A673 (cell line): Measurements from ENCODE around the gene RECK. TPM values are rescaled to one million over a fixed set of nuclear protein-coding genes. Genes with fewer than 3 reads are reported as not detected.
"Not testable (repeated sequence)": the region's sequence is repeated elsewhere in the genome, so short reads cannot be mapped to it uniquely, and the experiment has no call there.

Experiments used
- BruUV-seq: library from RNA; stranded (reverse); fragments of 400-500 nt; replicated peaks from 2 replicates; lab custom pipeline; 2021; lab: Mats Ljungman, UMichigan
- CTCF ChIA-PET: fragments of 300-600 bp; sonication (Branson Sonifier 250); formaldehyde crosslinking; loops from one replicate; lab custom pipeline; 2022; ENCODE audit warnings: antibody characterized with exemption; lab: Charles Lee
- POLR2A ChIA-PET: fragments of 300-600 bp; sonication (Branson Sonifier 250); formaldehyde crosslinking; loops from one replicate; lab custom pipeline; 2022; ENCODE audit warnings: antibody characterized with exemption; ENCODE audit not compliant: low non-redundant PET; lab: Charles Lee
- DNase-seq: peaks from one replicate; pipeline ENCODE4 v3.0.0-alpha.2; 2015; ENCODE audit warnings: low spot score
- H3K27ac ChIP-seq: fragments of 200-600 bp; sonication (generic); 2 replicates; pipeline ENCODE4 v1.5.1; 2016; ENCODE audit warnings: mixed run types, low read depth, mild to moderate bottlenecking, mixed read lengths, antibody characterized with exemption, low read length; ENCODE audit not compliant: poor library complexity, severe bottlenecking
- H3K27me3 ChIP-seq: fragments of 200-600 bp; sonication (generic); replicated peaks from 2 replicates; pipeline ENCODE4 v1.6.1; 2017; ENCODE audit warnings: mixed run types, low read depth, mild to moderate bottlenecking, mixed read lengths, antibody characterized with exemption, low read length; ENCODE audit not compliant: insufficient read depth, poor library complexity
- H3K36me3 ChIP-seq: fragments of 200-600 bp; sonication (generic); 2 replicates; pipeline ENCODE4 v1.6.1; 2016; ENCODE audit warnings: mixed run types, mild to moderate bottlenecking, mixed read lengths, antibody characterized with exemption, low read length; ENCODE audit not compliant: insufficient read depth, poor library complexity, severe bottlenecking
- H3K4me1 ChIP-seq: fragments of 200-600 bp; sonication (generic); 2 replicates; pipeline ENCODE4 v1.6.1; 2017; ENCODE audit warnings: mixed run types, mild to moderate bottlenecking, mixed read lengths, antibody characterized with exemption, low read length; ENCODE audit not compliant: insufficient read depth, poor library complexity, severe bottlenecking
- H3K4me3 ChIP-seq: fragments of 200-600 bp; sonication (generic); 2 replicates; pipeline ENCODE4 v1.5.1; 2016; ENCODE audit warnings: low read depth, mixed run types, mild to moderate bottlenecking, mixed read lengths, low read length; ENCODE audit not compliant: poor library complexity, severe bottlenecking
- H3K9me3 ChIP-seq: fragments of 200-600 bp; sonication (generic); 2 replicates; pipeline ENCODE4 v1.6.1; 2016; ENCODE audit warnings: mixed run types, low read depth, mild to moderate bottlenecking, mixed read lengths, antibody characterized with exemption, low read length; ENCODE audit not compliant: poor library complexity, severe bottlenecking
- CTCF ChIP-seq: fragments of 300-800, 200-600 bp; sonication (generic); conservative IDR thresholded peaks from 2 replicates; pipeline ENCODE4 v1.5.1; 2017; ENCODE audit warnings: low read depth, mild to moderate bottlenecking, antibody characterized with exemption, low read length, moderate library complexity, mixed read lengths
- EZH2 ChIP-seq: fragments of 200-600 bp; sonication (generic); IDR thresholded peaks from 2 replicates; pipeline ENCODE4 v1.6.1; 2017; ENCODE audit warnings: borderline replicate concordance, low read depth, mild to moderate bottlenecking, mixed read lengths, antibody characterized with exemption, low read length; ENCODE audit not compliant: poor library complexity, severe bottlenecking
- intact Hi-C: fragments of 100-400 bp; cut with micrococcal nuclease; formaldehyde crosslinking; loops from one replicate; pipeline ENCODE4 v1.10.0; 2022; ENCODE audit not compliant: unreplicated experiment
- total RNA-seq: library from RNA; stranded (reverse); gene quantifications from 2 replicates; pipeline ENCODE4 v1.2.3, GENCODE V29; 2021

Gene RECK
- total RNA-seq, 1 experiment from 2014 or later: 9.1 TPM

- H3K27me3 ChIP-seq: peaks cover 51% of the 10 kb centered on the region
Observed at GRCh38 chr9:35993976-35994720, 42.6 kb upstream of the RECK start.

GRCh38 chr9:35994959-35995358, 41.8 kb upstream of the RECK start:
- no peak for DNase-seq
- H3K36me3 ChIP-seq: no peaks in the 10 kb centered on the region
- intact Hi-C loops: no loop called here
- no peak overlapping the region for H3K27ac ChIP-seq
- H3K27me3 ChIP-seq: peaks cover 49% of the 10 kb centered on the region
- H3K4me3 ChIP-seq: no peak overlapping the region
- POLR2A ChIA-PET: no interaction called here
- no TSS peak for BruUV-seq
- H3K4me1 ChIP-seq: no peaks in the 10 kb centered on the region
- no peaks in the 10 kb centered on the region for H3K9me3 ChIP-seq
- CTCF ChIA-PET: interaction anchor here (0.6 kb wide), 2 partner anchors 46 to 113 kb away, joined by 3 read pairs; no protein-coding TSS in a partner anchor
- TF ChIP-seq EZH2 (no peak), CTCF (no peak)

More at GRCh38 chr9:35993976-35994720, 42.6 kb upstream of the RECK start:
- H3K4me1 ChIP-seq: no peaks in the 10 kb centered on the region
- no peak overlapping the region for H3K27ac ChIP-seq
- no peaks in the 10 kb centered on the region for H3K36me3 ChIP-seq
- no peak for TF ChIP-seq EZH2
- no peak for TF ChIP-seq CTCF
- no peak for DNase-seq
- no peaks in the 10 kb centered on the region for H3K9me3 ChIP-seq
- CTCF ChIA-PET: no interaction called here
- intact Hi-C loops: no loop called here
- H3K4me3 ChIP-seq: no peak overlapping the region
- POLR2A ChIA-PET: no interaction called here
- no TSS peak for BruUV-seq

- DNase-seq: no peak
- no peaks in the 10 kb centered on the region for H3K9me3 ChIP-seq
- no peak overlapping the region for H3K4me3 ChIP-seq
- H3K36me3 ChIP-seq: no peaks in the 10 kb centered on the region
- TF ChIP-seq CTCF (no peak), EZH2 (no peak)
- BruUV-seq: no TSS peak
- no peak overlapping the region for H3K27ac ChIP-seq
- no peaks in the 10 kb centered on the region for H3K4me1 ChIP-seq
- peaks cover 48% of the 10 kb centered on the region for H3K27me3 ChIP-seq
- POLR2A ChIA-PET: no interaction called here
- intact Hi-C loops: no loop called here
- CTCF ChIA-PET: no interaction called here
Observed at GRCh38 chr9:35996358-35996970, 40.2 kb upstream of the RECK start.

- BruUV-seq, H3K36me3 ChIP-seq, H3K4me1 ChIP-seq, H3K4me3 ChIP-seq, CTCF ChIA-PET, H3K27ac ChIP-seq, intact Hi-C loops, POLR2A ChIA-PET, H3K9me3 ChIP-seq, DNase-seq: not testable (repeated sequence)
- H3K27me3 ChIP-seq: peaks cover 52% of the 10 kb centered on the region
Observed at GRCh38 chr9:35997016-35997415, 39.7 kb upstream of the RECK start.
